Effector memory CD8-positive, alpha-beta T cell (primary cell): Measurements from ENCODE around the gene MTCL1.

Experiments used
- ATAC-seq: fragments of 150-1000 bp; cut with Tn5 transposase; replicated peaks from 2 replicates; pipeline ENCODE4 v1.10.0; 2021; ENCODE audit warnings: mild to moderate bottlenecking, moderate library complexity
- DNase-seq, 3 experiments: peaks; one replicate each; pipeline ENCODE4 v3.0.0; 2021
- H3K27ac Mint-ChIP-seq, 2 donors: one replicate each; pipeline ENCODE4 v1.8.0; 2022; ENCODE audit warnings: mild to moderate bottlenecking in 2 of 2, mixed read lengths in 2 of 2, moderate library complexity in 2 of 2
- H3K27me3 Mint-ChIP-seq, 2 donors: one replicate each; pipeline ENCODE4 v1.8.0; 2022; ENCODE audit warnings: mixed read lengths in 2 of 2
- H3K36me3 Mint-ChIP-seq: one replicate; pipeline ENCODE4 v1.8.0; 2022; ENCODE audit warnings: mild to moderate bottlenecking, moderate library complexity, mixed read lengths; ENCODE audit not compliant: insufficient read depth
- H3K4me1 Mint-ChIP-seq, 2 donors: one replicate each; pipeline ENCODE4 v1.8.0; 2022; ENCODE audit warnings: low read depth in 2 of 2, mixed read lengths in 2 of 2
- H3K4me3 Mint-ChIP-seq, 2 donors: one replicate each; pipeline ENCODE4 v1.8.0; 2022; ENCODE audit warnings: mild to moderate bottlenecking in 2 of 2, mixed read lengths in 2 of 2, moderate library complexity in 2 of 2
- H3K9me3 Mint-ChIP-seq, 2 donors: one replicate each; pipeline ENCODE4 v1.8.0; 2022; ENCODE audit warnings: mixed read lengths in 2 of 2

Gene MTCL1

GRCh38 chr18:8673256-8674209, 31.8 kb upstream of the MTCL1 start:
- DNase-seq (no peak), ATAC-seq (no peak)
- Mint-ChIP-seq H3K4me3 (no peak overlapping the region), H3K36me3 (no peaks in the 10 kb centered on the region), H3K9me3 (no peaks in the 10 kb centered on the region), H3K27ac (no peak overlapping the region), H3K4me1 (no peaks in the 10 kb centered on the region), H3K27me3 (peaks cover 0 to 4% of the 10 kb centered on the region in 2 donors)

- DNase-seq (no peak), ATAC-seq (no peak)
- peaks cover 0 to 4% of the 10 kb centered on the region in 2 donors for H3K27me3 Mint-ChIP-seq
- no peaks in the 10 kb centered on the region for H3K9me3 Mint-ChIP-seq
- H3K27ac Mint-ChIP-seq: no peak overlapping the region
- no peaks in the 10 kb centered on the region for H3K4me1 Mint-ChIP-seq
- no peak overlapping the region for H3K4me3 Mint-ChIP-seq
- H3K36me3 Mint-ChIP-seq: no peaks in the 10 kb centered on the region
Measured at GRCh38 chr18:8675057-8675456, 30.3 kb upstream of the MTCL1 start.

GRCh38 chr18:8681196-8681595, 24.2 kb upstream of the MTCL1 start:
- Mint-ChIP-seq H3K4me3 (no peak overlapping the region), H3K27me3 (peaks cover under 1 to 14% of the 10 kb centered on the region in 2 donors), H3K36me3 (peaks cover 3% of the 10 kb centered on the region), H3K9me3 (no peaks in the 10 kb centered on the region), H3K4me1 (no peaks in the 10 kb centered on the region), H3K27ac (peak overlapping the region in 1 of 2 donors; percentile 61)
- ATAC-seq: no peak
- DNase-seq: no peak

GRCh38 chr18:8684577-8684976, 20.8 kb upstream of the MTCL1 start:
- Mint-ChIP-seq H3K27ac (no peak overlapping the region), H3K4me3 (no peak overlapping the region), H3K9me3 (no peaks in the 10 kb centered on the region), H3K27me3 (peaks cover 9 to 32% of the 10 kb centered on the region in 2 donors), H3K36me3 (peaks cover 3% of the 10 kb centered on the region), H3K4me1 (no peaks in the 10 kb centered on the region)
- DNase-seq: no peak
- no peak for ATAC-seq

- Mint-ChIP-seq H3K9me3 (no peaks in the 10 kb centered on the region), H3K27ac (no peak overlapping the region)
Measured at GRCh38 chr18:8685141-8685913, 20.0 kb upstream of the MTCL1 start.

GRCh38 chr18:8685914-8686216, 19.5 kb upstream of the MTCL1 start:
- Mint-ChIP-seq H3K9me3 (no peaks in the 10 kb centered on the region), H3K27ac (no peak overlapping the region), H3K36me3 (peaks cover 3% of the 10 kb centered on the region), H3K27me3 (peaks cover 18 to 45% of the 10 kb centered on the region in 2 donors), H3K4me1 (no peaks in the 10 kb centered on the region), H3K4me3 (no peak overlapping the region)
- no peak for DNase-seq
- no peak for ATAC-seq

More at GRCh38 chr18:8685141-8685913, 20.0 kb upstream of the MTCL1 start:
- Mint-ChIP-seq H3K4me1 (no peaks in the 10 kb centered on the region), H3K4me3 (no peak overlapping the region), H3K36me3 (peaks cover 3% of the 10 kb centered on the region), H3K27me3 (peaks cover 17 to 40% of the 10 kb centered on the region in 2 donors)
- no peak for ATAC-seq
- DNase-seq: no peak

- Mint-ChIP-seq H3K36me3 (peaks cover 3% of the 10 kb centered on the region), H3K27ac (no peak overlapping the region), H3K4me3 (no peak overlapping the region), H3K27me3 (peaks cover 18 to 52% of the 10 kb centered on the region in 2 donors), H3K4me1 (no peaks in the 10 kb centered on the region), H3K9me3 (no peaks in the 10 kb centered on the region)
- DNase-seq (no peak), ATAC-seq (no peak)
Measured at GRCh38 chr18:8686611-8687010, 18.7 kb upstream of the MTCL1 start.

- peaks cover 18 to 54% of the 10 kb centered on the region in 2 donors for H3K27me3 Mint-ChIP-seq
- no peaks in the 10 kb centered on the region for H3K4me1 Mint-ChIP-seq
- H3K9me3 Mint-ChIP-seq: no peaks in the 10 kb centered on the region
- no peak overlapping the region for H3K27ac Mint-ChIP-seq
- no peak overlapping the region for H3K4me3 Mint-ChIP-seq
- ATAC-seq (no peak), DNase-seq (no peak)
- peaks cover 3% of the 10 kb centered on the region for H3K36me3 Mint-ChIP-seq
Measured at GRCh38 chr18:8688216-8688800, 17.0 kb upstream of the MTCL1 start.

GRCh38 chr18:8688816-8689215, 16.5 kb upstream of the MTCL1 start:
- H3K4me1 Mint-ChIP-seq: no peaks in the 10 kb centered on the region
- H3K9me3 Mint-ChIP-seq: no peaks in the 10 kb centered on the region
- H3K27ac Mint-ChIP-seq: no peak overlapping the region
- no peak for DNase-seq
- H3K27me3 Mint-ChIP-seq: peaks cover 18 to 54% of the 10 kb centered on the region in 2 donors
- no peak for ATAC-seq
- H3K4me3 Mint-ChIP-seq: no peak overlapping the region
- H3K36me3 Mint-ChIP-seq: peaks cover 3% of the 10 kb centered on the region

GRCh38 chr18:8689517-8689916, 15.8 kb upstream of the MTCL1 start:
- Mint-ChIP-seq H3K36me3 (peaks cover 3% of the 10 kb centered on the region), H3K4me1 (no peaks in the 10 kb centered on the region), H3K4me3 (no peak overlapping the region), H3K9me3 (no peaks in the 10 kb centered on the region), H3K27me3 (peaks cover 18 to 50% of the 10 kb centered on the region in 2 donors), H3K27ac (no peak overlapping the region)
- DNase-seq (no peak), ATAC-seq (no peak)

- no peak for DNase-seq
- peaks cover 19 to 32% of the 10 kb centered on the region in 2 donors for H3K27me3 Mint-ChIP-seq
- peaks cover 4% of the 10 kb centered on the region for H3K36me3 Mint-ChIP-seq
- no peak overlapping the region for H3K4me3 Mint-ChIP-seq
- H3K9me3 Mint-ChIP-seq: no peaks in the 10 kb centered on the region
- H3K4me1 Mint-ChIP-seq: no peaks in the 10 kb centered on the region
- ATAC-seq: no peak
- no peak overlapping the region for H3K27ac Mint-ChIP-seq
Measured at GRCh38 chr18:8694891-8695290, 10.5 kb upstream of the MTCL1 start.

- Mint-ChIP-seq H3K27ac (no peak overlapping the region), H3K36me3 (peaks cover 4% of the 10 kb centered on the region), H3K27me3 (peaks cover 19 to 25% of the 10 kb centered on the region in 2 donors), H3K9me3 (no peaks in the 10 kb centered on the region), H3K4me1 (no peaks in the 10 kb centered on the region), H3K4me3 (no peak overlapping the region)
- peak; percentile 31 for ATAC-seq
- no peak for DNase-seq
Measured at GRCh38 chr18:8695932-8696517, 9.3 kb upstream of the MTCL1 start.

- Mint-ChIP-seq H3K4me3 (no peak overlapping the region), H3K4me1 (no peaks in the 10 kb centered on the region), H3K27ac (no peak overlapping the region), H3K36me3 (peaks cover 4% of the 10 kb centered on the region), H3K9me3 (no peaks in the 10 kb centered on the region), H3K27me3 (peaks cover 25 to 27% of the 10 kb centered on the region in 2 donors)
- DNase-seq (peak; percentile 72 to 75 (median 75)), ATAC-seq (peak; percentile 95)
Measured at GRCh38 chr18:8696749-8697211, 8.6 kb upstream of the MTCL1 start.
